Activated T-helper 2 cell treated with anti-CD3 and anti-CD28 coated beads, Interferon-gamma antibody, Interleukin-2, Interleukin-4, amounts not matched to agents 10 μg/mL and 5 μg/mL and 100 μg/mL, durations not matched to agents 14 hours and 24 hours and 36 hours (primary cell): ENCODE results near the gene MAGI2. TPM values are rescaled to one million over a fixed set of nuclear protein-coding genes. Genes with fewer than 3 reads are reported as not detected.

Experiments used
- DNase-seq: peaks from one replicate; pipeline ENCODE4 v3.0.0; 2021; ENCODE audit warnings: low spot score
- H3K27ac Mint-ChIP-seq: one replicate; pipeline ENCODE4 v1.8.0; 2021; ENCODE audit warnings: mixed read lengths
- H3K27me3 Mint-ChIP-seq: one replicate; pipeline ENCODE4 v1.8.0; 2021; ENCODE audit warnings: low read depth, mixed read lengths
- H3K36me3 Mint-ChIP-seq: one replicate; pipeline ENCODE4 v1.8.0; 2021; ENCODE audit warnings: low read depth, mixed read lengths
- H3K4me1 Mint-ChIP-seq: one replicate; pipeline ENCODE4 v1.8.0; 2021; ENCODE audit warnings: low read depth, mixed read lengths
- H3K4me3 Mint-ChIP-seq: one replicate; pipeline ENCODE4 v1.8.0; 2021; ENCODE audit warnings: low read depth, mild to moderate bottlenecking, moderate library complexity, mixed read lengths
- H3K9me3 Mint-ChIP-seq: one replicate; pipeline ENCODE4 v1.8.0; 2021; ENCODE audit warnings: mixed read lengths
- intact Hi-C: fragments of 100-400 bp; cut with micrococcal nuclease; formaldehyde crosslinking; loops from one replicate; pipeline ENCODE4 v1.15.1; 2023
- total RNA-seq: library from RNA; stranded (reverse); gene quantifications from 2 replicates; pipeline ENCODE4 v1.2.3, GENCODE V29; 2022

MAGI2 gene
- total RNA-seq, 1 donor from 2014 or later = 0.21 TPM

DNA sequence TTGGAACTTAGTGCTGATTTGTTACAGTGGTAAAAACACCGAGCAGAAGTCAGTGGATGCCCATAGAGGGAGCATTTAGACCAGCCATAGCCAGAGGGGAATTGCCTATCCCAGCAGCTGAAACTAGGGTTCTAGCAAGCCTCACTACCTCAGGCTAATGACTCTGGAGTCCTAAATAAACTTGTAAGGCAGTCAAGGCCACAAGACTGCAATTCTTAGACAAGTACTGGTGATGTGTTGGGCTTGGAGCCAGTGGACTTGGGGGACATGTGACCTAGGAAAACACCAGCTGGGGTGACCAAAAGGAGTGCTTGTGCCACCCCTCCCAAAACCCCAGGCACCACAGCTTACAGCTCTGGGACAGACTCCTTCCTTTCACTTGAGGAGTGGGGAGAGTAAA lies 209.0 kb downstream of the MAGI2 start:
- Mint-ChIP-seq H3K4me3 (no peak overlapping the region), H3K36me3 (no peaks in the 10 kb centered on the region), H3K27ac (no peak overlapping the region), H3K4me1 (no peaks in the 10 kb centered on the region), H3K9me3 (peaks cover 3% of the 10 kb centered on the region), H3K27me3 (no peaks in the 10 kb centered on the region)
- intact Hi-C loops = no loop called here
- DNase-seq = no peak

DNA sequence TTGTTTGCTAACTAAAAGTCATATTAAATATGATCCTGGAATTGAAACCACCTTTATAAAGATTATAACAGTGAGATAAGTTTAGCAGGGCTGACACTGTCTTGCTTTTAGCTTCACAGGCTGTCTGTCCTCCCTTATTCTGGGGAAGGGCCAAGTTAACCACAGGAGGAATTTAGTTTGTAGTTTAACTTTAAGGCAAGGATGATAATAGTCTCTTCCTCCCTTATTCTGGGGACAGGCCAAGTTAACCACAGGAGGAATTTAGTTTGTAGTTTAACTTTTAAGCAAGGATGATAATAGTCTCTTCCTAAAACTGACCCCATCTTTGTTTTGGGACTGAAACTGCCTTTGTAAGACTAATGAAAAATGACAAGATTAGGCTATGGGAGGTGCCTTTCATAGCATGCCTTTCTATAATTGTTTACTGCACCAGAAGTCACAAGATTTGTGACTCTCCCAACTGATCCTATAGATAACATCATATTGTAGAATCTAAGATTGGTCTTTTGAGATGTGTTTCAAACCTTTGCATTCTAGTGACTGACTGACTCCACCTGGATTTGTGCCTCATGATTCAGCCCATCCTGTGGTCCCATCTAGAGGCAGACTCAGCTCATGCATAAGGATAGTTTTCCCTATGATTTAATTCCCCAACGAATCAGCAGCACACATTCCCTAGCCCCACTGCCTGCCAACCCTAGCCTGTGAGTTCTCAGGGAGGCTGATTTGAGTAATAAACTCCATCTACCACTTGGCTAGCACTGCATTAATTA lies 212.0 kb downstream of the MAGI2 start:
- intact Hi-C loops = no loop called here
- no peak for DNase-seq
- H3K27ac Mint-ChIP-seq = no peak overlapping the region
- no peaks in the 10 kb centered on the region for H3K36me3 Mint-ChIP-seq
- no peaks in the 10 kb centered on the region for H3K27me3 Mint-ChIP-seq
- no peaks in the 10 kb centered on the region for H3K4me1 Mint-ChIP-seq
- H3K9me3 Mint-ChIP-seq = no peaks in the 10 kb centered on the region
- H3K4me3 Mint-ChIP-seq = no peak overlapping the region

DNA sequence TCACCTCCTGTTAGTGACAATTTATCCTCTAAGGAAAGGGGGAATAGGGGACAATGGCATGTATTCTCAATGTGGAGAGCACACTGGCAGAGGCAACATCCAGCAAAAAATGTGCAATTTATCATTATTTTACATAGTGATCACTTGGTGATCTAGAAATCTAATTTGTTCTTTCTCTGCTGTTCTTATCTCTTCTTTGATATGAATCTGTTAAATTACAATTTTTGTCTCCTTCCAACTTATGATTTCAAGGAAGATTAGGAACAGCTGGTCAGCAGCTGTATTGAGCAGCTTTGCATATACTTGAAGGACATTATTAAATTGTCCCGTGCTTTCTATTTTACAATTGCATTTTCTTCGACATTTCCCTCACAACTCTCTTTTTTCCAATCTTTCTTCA lies 213.1 kb downstream of the MAGI2 start:
- no peak overlapping the region for H3K27ac Mint-ChIP-seq
- H3K36me3 Mint-ChIP-seq = no peaks in the 10 kb centered on the region
- intact Hi-C loops = no loop called here
- H3K4me1 Mint-ChIP-seq = no peaks in the 10 kb centered on the region
- H3K27me3 Mint-ChIP-seq = no peaks in the 10 kb centered on the region
- DNase-seq = no peak
- peaks cover 5% of the 10 kb centered on the region for H3K9me3 Mint-ChIP-seq
- no peak overlapping the region for H3K4me3 Mint-ChIP-seq

DNA sequence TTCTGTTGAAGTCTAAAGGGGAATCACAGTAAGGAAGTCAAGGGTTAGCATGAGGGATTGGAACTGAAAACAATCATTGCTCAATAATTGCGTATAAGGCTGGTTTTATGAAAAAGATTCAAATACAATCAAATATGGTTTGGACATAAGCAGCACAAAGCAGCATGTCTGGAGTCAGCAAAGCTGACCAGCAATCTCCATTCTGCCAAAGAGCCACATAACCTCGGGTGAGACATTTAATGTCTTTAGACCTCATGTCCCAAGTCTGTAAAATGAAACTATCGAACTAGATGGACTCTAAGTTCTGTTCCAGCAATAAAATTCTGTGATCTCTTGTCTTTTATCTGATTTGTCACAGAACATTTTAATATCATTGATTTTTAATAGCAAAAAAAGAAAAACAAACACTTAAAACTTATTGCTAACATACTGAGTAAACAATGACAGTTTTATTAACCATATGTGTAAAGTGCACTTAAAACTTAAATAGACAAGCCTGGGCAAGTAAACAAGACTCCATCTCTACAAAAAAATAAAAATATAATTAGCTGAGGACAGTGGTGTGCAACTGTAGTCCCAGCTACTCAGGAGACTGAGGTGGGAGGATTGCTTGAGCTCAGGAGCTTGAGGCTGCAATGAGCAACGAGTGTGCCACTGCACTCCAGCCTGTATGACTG lies 217.0 kb downstream of the MAGI2 start:
- intact Hi-C loops = no loop called here
- no peak overlapping the region for H3K27ac Mint-ChIP-seq
- no peaks in the 10 kb centered on the region for H3K36me3 Mint-ChIP-seq
- no peaks in the 10 kb centered on the region for H3K4me1 Mint-ChIP-seq
- no peak for DNase-seq
- peaks cover 5% of the 10 kb centered on the region for H3K9me3 Mint-ChIP-seq
- no peaks in the 10 kb centered on the region for H3K27me3 Mint-ChIP-seq
- H3K4me3 Mint-ChIP-seq = no peak overlapping the region

DNA sequence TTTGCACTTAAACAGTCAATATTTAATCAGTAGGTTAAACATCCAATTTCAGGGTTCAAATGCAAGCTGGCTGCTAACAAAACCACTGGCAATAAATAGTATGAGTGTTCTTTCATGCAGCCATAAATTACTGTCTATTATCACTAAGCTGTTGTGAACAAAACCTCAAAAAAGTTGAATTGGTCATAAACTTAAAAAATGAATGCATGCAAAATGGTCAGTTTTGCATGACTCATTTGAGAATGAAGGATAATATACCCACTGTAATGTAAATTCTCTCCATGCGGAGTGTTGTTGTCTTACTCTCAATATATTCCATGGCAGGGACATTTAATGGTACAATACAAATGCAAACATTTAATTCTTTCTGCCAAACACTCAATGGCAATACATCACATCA lies 226.4 kb downstream of the MAGI2 start:
- Mint-ChIP-seq H3K36me3 (no peaks in the 10 kb centered on the region), H3K4me1 (no peaks in the 10 kb centered on the region), H3K4me3 (no peak overlapping the region), H3K27me3 (no peaks in the 10 kb centered on the region), H3K27ac (no peak overlapping the region), H3K9me3 (no peaks in the 10 kb centered on the region)
- no peak for DNase-seq
- intact Hi-C loops = no loop called here

DNA sequence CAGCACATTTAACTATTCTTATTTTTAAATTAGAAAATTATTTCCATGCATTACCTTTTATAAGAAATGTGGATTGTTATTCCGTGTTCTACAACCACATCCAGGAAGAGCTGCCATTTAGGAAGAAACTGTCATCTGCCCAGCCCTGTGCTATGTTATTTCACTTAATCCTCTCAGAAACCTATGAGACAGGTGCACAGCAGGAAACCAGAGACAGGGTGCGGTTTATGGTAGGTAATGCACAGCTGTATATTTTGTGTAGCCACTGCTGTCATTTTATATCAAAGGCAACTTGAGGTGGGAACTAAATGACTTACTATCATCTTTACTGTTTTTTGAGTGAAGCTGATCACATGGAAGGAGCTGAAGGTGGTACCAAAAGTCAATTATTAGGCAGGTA lies 232.3 kb downstream of the MAGI2 start:
- no peaks in the 10 kb centered on the region for H3K9me3 Mint-ChIP-seq
- H3K27me3 Mint-ChIP-seq = no peaks in the 10 kb centered on the region
- intact Hi-C loops = no loop called here
- H3K27ac Mint-ChIP-seq = no peak overlapping the region
- no peaks in the 10 kb centered on the region for H3K36me3 Mint-ChIP-seq
- DNase-seq = no peak
- no peak overlapping the region for H3K4me3 Mint-ChIP-seq
- H3K4me1 Mint-ChIP-seq = no peaks in the 10 kb centered on the region

- Mint-ChIP-seq H3K4me1 (no peaks in the 10 kb centered on the region), H3K36me3 (no peaks in the 10 kb centered on the region), H3K4me3 (no peak overlapping the region), H3K9me3 (no peaks in the 10 kb centered on the region), H3K27me3 (no peaks in the 10 kb centered on the region), H3K27ac (no peak overlapping the region)
- no peak for DNase-seq
- intact Hi-C loops = no loop called here
Measured at GRCh38 chr7:79217976-79218626, 235.4 kb downstream of the MAGI2 start.

GRCh38 chr7:79217468-79217867 lies 236.0 kb downstream of the MAGI2 start:
- no peak overlapping the region for H3K4me3 Mint-ChIP-seq
- no peak for DNase-seq
- intact Hi-C loops = no loop called here
- no peaks in the 10 kb centered on the region for H3K9me3 Mint-ChIP-seq
- H3K27ac Mint-ChIP-seq = no peak overlapping the region
- no peaks in the 10 kb centered on the region for H3K36me3 Mint-ChIP-seq
- no peaks in the 10 kb centered on the region for H3K4me1 Mint-ChIP-seq
- no peaks in the 10 kb centered on the region for H3K27me3 Mint-ChIP-seq

- Mint-ChIP-seq H3K36me3 (no peaks in the 10 kb centered on the region), H3K27ac (no peak overlapping the region), H3K9me3 (no peaks in the 10 kb centered on the region), H3K27me3 (no peaks in the 10 kb centered on the region), H3K4me3 (no peak overlapping the region), H3K4me1 (no peaks in the 10 kb centered on the region)
- no peak for DNase-seq
- intact Hi-C loops = no loop called here
Measured at GRCh38 chr7:79216236-79216635, 237.2 kb downstream of the MAGI2 start.

DNA sequence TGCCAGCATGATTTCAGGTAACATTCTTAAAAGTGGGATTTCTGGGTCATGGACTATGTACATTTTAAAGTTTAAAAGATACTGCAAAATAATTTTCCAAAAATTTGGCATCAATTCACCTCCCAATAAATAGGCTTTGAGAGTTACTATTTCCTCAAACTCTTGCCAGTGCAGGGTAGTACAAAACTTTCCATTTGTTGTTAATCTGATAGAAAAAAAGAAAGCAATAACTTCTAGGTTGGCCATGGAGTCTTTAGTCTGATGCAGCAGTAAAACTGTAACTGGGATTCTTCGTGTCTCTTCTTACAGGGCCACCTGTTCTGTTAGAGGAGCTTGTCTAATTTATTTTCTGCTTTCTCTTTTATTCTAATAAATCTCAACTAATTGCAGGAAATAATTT lies 241.1 kb downstream of the MAGI2 start:
- H3K4me3 Mint-ChIP-seq = no peak overlapping the region
- intact Hi-C loops = no loop called here
- no peaks in the 10 kb centered on the region for H3K27me3 Mint-ChIP-seq
- no peak for DNase-seq
- H3K36me3 Mint-ChIP-seq = no peaks in the 10 kb centered on the region
- no peaks in the 10 kb centered on the region for H3K4me1 Mint-ChIP-seq
- H3K27ac Mint-ChIP-seq = no peak overlapping the region
- H3K9me3 Mint-ChIP-seq = no peaks in the 10 kb centered on the region

DNA sequence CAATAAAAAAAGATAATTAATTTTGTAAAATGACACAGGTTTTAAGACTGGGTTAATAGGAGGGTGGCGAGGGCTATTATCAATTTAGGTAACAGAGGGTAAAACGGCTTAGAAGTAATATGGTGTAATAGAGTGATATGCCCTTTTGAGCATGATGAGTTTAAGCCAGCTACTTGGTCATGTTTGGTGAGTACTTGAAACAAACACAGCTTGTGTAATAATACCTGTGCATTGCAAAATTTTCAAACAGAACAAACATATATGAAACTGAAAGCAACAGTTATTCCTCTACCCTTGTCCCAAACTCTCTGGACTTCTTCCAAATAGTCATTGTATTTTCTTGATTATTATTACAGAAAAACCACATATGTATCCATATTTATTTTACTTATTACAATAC lies 241.7 kb downstream of the MAGI2 start:
- DNase-seq = no peak
- no peaks in the 10 kb centered on the region for H3K36me3 Mint-ChIP-seq
- H3K27me3 Mint-ChIP-seq = no peaks in the 10 kb centered on the region
- H3K27ac Mint-ChIP-seq = no peak overlapping the region
- no peaks in the 10 kb centered on the region for H3K9me3 Mint-ChIP-seq
- no peaks in the 10 kb centered on the region for H3K4me1 Mint-ChIP-seq
- H3K4me3 Mint-ChIP-seq = no peak overlapping the region
- intact Hi-C loops = no loop called here

DNA sequence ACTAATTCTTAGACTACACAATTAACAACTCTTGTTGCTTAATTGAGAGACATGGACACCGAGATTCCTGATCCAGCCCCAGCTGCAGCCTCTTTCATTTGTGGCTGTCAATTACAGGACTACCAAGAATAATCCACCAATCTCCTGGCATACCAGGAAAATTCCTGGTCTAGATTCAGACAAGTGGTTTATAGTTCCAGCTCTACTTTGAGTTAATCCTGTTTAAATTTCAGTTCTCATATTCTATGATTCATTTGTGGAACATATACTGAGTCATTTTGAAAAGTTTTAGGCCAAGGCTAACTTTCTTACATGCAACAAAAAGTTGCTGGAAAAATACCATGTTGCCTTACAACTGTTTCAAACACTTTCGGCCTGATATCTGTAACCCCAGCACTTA lies 253.5 kb downstream of the MAGI2 start:
- Mint-ChIP-seq H3K9me3 (peaks cover 4% of the 10 kb centered on the region), H3K4me3 (no peak overlapping the region), H3K27me3 (no peaks in the 10 kb centered on the region), H3K27ac (no peak overlapping the region), H3K4me1 (no peaks in the 10 kb centered on the region), H3K36me3 (no peaks in the 10 kb centered on the region)
- DNase-seq = no peak
- intact Hi-C loops = no loop called here

GRCh38 chr7:79199266-79199665 lies 254.2 kb downstream of the MAGI2 start:
- Mint-ChIP-seq H3K27ac (no peak overlapping the region), H3K36me3 (no peaks in the 10 kb centered on the region), H3K27me3 (no peaks in the 10 kb centered on the region), H3K4me1 (no peaks in the 10 kb centered on the region), H3K4me3 (no peak overlapping the region), H3K9me3 (peaks cover 4% of the 10 kb centered on the region)
- intact Hi-C loops = no loop called here
- no peak for DNase-seq
